CD4-positive, alpha-beta T cell (primary cell): Measurements from ENCODE around the gene MAST3. TPM values are rescaled to one million over a fixed set of nuclear protein-coding genes. Genes with fewer than 3 reads are reported as not detected.

Experiments used
- ATAC-seq: fragments of 200-7000 bp; cut with Tn5 transposase; one replicate; pipeline ENCODE4 v1.10.0; 2022; ENCODE audit warnings: mild to moderate bottlenecking; ENCODE audit not compliant: poor library complexity
- CTCF ChIA-PET: fragments of 350-600 bp; sonication (Branson Sonifier 250); formaldehyde crosslinking; loops from one replicate; lab custom pipeline; 2021; ENCODE audit warnings: antibody characterized with exemption, inconsistent platforms; lab: Charles Lee
- POLR2A ChIA-PET: fragments of 350-600 bp; sonication (Branson Sonifier 250); formaldehyde crosslinking; loops from one replicate; lab custom pipeline; 2021; ENCODE audit warnings: antibody characterized with exemption, inconsistent platforms; lab: Charles Lee
- DNase-seq, 14 experiments: peaks; one replicate each; pipeline ENCODE4 v3.0.0-alpha.2; 2013 to 2020; ENCODE audit warnings: mixed read lengths in 2 of 14
- H3K27ac ChIP-seq, 2 donors: one replicate each; pipeline versions ENCODE4 v1.5.1 to v1.7.0; 2013; ENCODE audit warnings: low read length in 2 of 2, low read depth in 1 of 2, mild to moderate bottlenecking in 1 of 2
- H3K27me3 ChIP-seq, 2 experiments: 1 replicate in 1 of 2; 2 replicates in 1 of 2; pipeline versions ENCODE4 v1.6.1 to v1.7.0; 2013; ENCODE audit warnings: low read length in 2 of 2, control low read depth in 1 of 2, mild to moderate bottlenecking in 1 of 2, moderate library complexity in 1 of 2; ENCODE audit not compliant: insufficient read depth in 2 of 2, control insufficient read depth in 1 of 2
- H3K36me3 ChIP-seq: one replicate; pipeline ENCODE4 v1.6.1; 2013; ENCODE audit warnings: low read length, control low read depth; ENCODE audit not compliant: insufficient read depth
- H3K4me1 ChIP-seq: one replicate; pipeline ENCODE4 v1.6.1; 2013; ENCODE audit warnings: low read length, control low read depth; ENCODE audit not compliant: insufficient read depth
- H3K4me3 ChIP-seq: one replicate; pipeline ENCODE4 v1.5.1; 2013; ENCODE audit warnings: mild to moderate bottlenecking, low read length, moderate library complexity
- H3K9me3 ChIP-seq, 2 experiments: 1 replicate in 1 of 2; 2 replicates in 1 of 2; pipeline versions ENCODE4 v1.6.1 to v1.7.0; 2013; ENCODE audit warnings: low read length in 2 of 2, mild to moderate bottlenecking in 2 of 2, control low read depth in 1 of 2, moderate library complexity in 1 of 2; ENCODE audit not compliant: control insufficient read depth in 1 of 2, insufficient read depth in 1 of 2
- H3K27ac Mint-ChIP-seq: one replicate; pipeline ENCODE4 v1.8.0; 2020; ENCODE audit warnings: mixed read lengths
- H3K27me3 Mint-ChIP-seq: one replicate; pipeline ENCODE4 v1.8.0; 2021; ENCODE audit warnings: mixed read lengths
- H3K36me3 Mint-ChIP-seq: one replicate; pipeline ENCODE4 v1.8.0; 2021; ENCODE audit warnings: low read depth, mixed read lengths
- H3K4me1 Mint-ChIP-seq: one replicate; pipeline ENCODE4 v1.8.0; 2021; ENCODE audit warnings: low read depth, mixed read lengths
- H3K4me3 Mint-ChIP-seq: one replicate; pipeline ENCODE4 v1.8.0; 2020; ENCODE audit warnings: mild to moderate bottlenecking, mixed read lengths
- H3K9me3 Mint-ChIP-seq: one replicate; pipeline ENCODE4 v1.8.0; 2020; ENCODE audit warnings: mixed read lengths
- intact Hi-C, 2 experiments: fragments of 100-400 bp; cut with DNase I in 1 of 2; cut with micrococcal nuclease in 1 of 2; formaldehyde crosslinking; loops; one replicate each; pipeline versions ENCODE4 v1.15.1 to v1.9.0; 2023 to 2025; cut with DNase I, micrococcal nuclease
- total RNA-seq, 174 experiments: library from RNA in 2 of 174; stranded (reverse) in 2 of 174; gene quantifications; one replicate each; pipeline ENCODE4 v1.2.3 and lab custom pipeline; 2021 to 2026
- TF ChIP-seq, protein P1 (sequence below): fragments of 200-600 bp; IDR thresholded peaks from one replicate; pipeline ENCODE4 v1.8.0; 2022; ENCODE audit warnings: antibody characterized with exemption, mild to moderate bottlenecking

Gene MAST3
- total RNA-seq, 2 experiments from 2014 or later, result 16.1 to 16.4 TPM

DNA sequence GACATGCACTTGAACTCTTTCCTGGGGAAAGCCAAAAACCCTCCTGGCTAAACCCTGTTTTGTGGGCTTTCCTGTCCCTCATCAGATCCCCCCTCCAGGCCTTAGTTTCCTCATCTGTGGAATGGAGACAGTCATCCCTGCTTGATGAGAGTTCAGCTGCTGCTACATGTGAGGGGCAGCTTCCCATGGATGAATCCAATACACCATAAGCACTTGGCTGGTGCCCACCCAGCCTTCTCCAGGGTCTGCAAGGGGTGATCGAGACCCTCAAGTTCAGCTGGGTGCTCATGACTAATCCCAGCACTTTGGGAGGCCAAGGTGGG is 32.4 kb upstream of the MAST3 start:
- CTCF ChIA-PET, result no interaction called here
- TF ChIP-seq, protein P1, sequence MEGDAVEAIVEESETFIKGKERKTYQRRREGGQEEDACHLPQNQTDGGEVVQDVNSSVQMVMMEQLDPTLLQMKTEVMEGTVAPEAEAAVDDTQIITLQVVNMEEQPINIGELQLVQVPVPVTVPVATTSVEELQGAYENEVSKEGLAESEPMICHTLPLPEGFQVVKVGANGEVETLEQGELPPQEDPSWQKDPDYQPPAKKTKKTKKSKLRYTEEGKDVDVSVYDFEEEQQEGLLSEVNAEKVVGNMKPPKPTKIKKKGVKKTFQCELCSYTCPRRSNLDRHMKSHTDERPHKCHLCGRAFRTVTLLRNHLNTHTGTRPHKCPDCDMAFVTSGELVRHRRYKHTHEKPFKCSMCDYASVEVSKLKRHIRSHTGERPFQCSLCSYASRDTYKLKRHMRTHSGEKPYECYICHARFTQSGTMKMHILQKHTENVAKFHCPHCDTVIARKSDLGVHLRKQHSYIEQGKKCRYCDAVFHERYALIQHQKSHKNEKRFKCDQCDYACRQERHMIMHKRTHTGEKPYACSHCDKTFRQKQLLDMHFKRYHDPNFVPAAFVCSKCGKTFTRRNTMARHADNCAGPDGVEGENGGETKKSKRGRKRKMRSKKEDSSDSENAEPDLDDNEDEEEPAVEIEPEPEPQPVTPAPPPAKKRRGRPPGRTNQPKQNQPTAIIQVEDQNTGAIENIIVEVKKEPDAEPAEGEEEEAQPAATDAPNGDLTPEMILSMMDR, result no peak
- POLR2A ChIA-PET, result no interaction called here
- H3K27ac Mint-ChIP-seq, result no peak overlapping the region
- no peaks in the 10 kb centered on the region for H3K4me1 ChIP-seq
- no peak for ATAC-seq
- H3K27me3 ChIP-seq, result no peaks in the 10 kb centered on the region
- peaks cover 19% of the 10 kb centered on the region for H3K36me3 Mint-ChIP-seq
- DNase-seq, result no peak
- no peaks in the 10 kb centered on the region for H3K9me3 ChIP-seq
- no peak overlapping the region for H3K4me3 ChIP-seq
- H3K27me3 Mint-ChIP-seq, result no peaks in the 10 kb centered on the region
- H3K36me3 ChIP-seq, result peaks cover 57% of the 10 kb centered on the region
- H3K27ac ChIP-seq, result no peak overlapping the region
- H3K4me1 Mint-ChIP-seq, result no peaks in the 10 kb centered on the region
- intact Hi-C loops, result no loop called here
- H3K9me3 Mint-ChIP-seq, result no peaks in the 10 kb centered on the region
- H3K4me3 Mint-ChIP-seq, result no peak overlapping the region

DNA sequence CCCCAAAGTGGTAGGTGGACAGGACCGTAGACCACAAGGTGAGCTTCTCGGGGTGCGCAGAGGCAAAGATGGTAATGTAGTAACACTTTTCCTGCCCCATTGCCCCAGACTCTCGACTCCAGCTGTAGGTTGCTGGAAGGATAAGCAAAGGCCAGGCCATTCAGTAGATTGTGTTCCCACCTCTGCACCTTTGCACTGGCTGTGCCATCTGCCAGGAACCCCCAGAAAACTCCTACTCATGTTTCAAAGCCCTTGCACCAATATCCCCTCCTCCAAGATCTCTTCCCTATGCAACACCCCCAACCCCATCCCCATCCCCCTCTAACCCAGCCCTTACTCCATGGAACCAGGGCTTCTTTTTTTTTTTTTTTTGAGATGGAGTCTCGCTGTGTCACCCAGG is 29.2 kb upstream of the MAST3 start:
- TF ChIP-seq, protein P1, result no peak
- ChIA-PET CTCF (no interaction called here), POLR2A (interaction anchor here (1.4 kb wide), 1 partner anchor 18 kb away, joined by 5 read pairs; the partner anchor contains the start of gene IL12RB1)
- ATAC-seq (no peak), DNase-seq (no peak)
- Histone ChIP-seq H3K4me1 (peaks cover 5% of the 10 kb centered on the region), H3K27ac (no peak overlapping the region), H3K9me3 (no peaks in the 10 kb centered on the region), H3K4me3 (no peak overlapping the region), H3K27me3 (no peaks in the 10 kb centered on the region), H3K36me3 (peaks cover 56% of the 10 kb centered on the region)
- peaks cover 5% of the 10 kb centered on the region for H3K4me1 Mint-ChIP-seq
- H3K27me3 Mint-ChIP-seq, result no peaks in the 10 kb centered on the region
- no peak overlapping the region for H3K4me3 Mint-ChIP-seq
- intact Hi-C loops, result no loop called here
- H3K27ac Mint-ChIP-seq, result no peak overlapping the region
- H3K36me3 Mint-ChIP-seq, result peaks cover 26% of the 10 kb centered on the region
- no peaks in the 10 kb centered on the region for H3K9me3 Mint-ChIP-seq

DNA sequence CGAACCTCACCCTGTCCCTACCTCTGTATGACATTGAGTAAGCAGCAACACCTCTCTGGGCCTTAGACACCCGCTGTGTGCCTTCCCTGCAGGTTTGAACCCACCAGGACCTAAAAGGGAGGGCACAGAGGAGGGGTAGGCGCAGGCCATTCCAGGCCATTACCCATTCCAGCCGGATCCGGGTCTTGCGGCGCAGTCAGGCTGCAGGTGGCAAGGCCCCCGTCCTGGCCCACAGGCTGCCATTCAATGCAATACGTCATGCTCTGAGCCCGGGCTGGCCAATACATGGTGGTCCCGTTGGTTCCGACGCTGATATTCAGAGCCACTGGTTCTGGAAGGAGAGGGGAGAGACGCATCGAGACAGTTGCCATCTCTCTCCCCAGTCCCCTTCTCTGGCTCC is 28.2 kb upstream of the MAST3 start:
- no peak for DNase-seq
- Mint-ChIP-seq H3K27me3 (no peaks in the 10 kb centered on the region), H3K9me3 (no peaks in the 10 kb centered on the region), H3K36me3 (peaks cover 33% of the 10 kb centered on the region), H3K27ac (no peak overlapping the region), H3K4me3 (no peak overlapping the region), H3K4me1 (peaks cover 9% of the 10 kb centered on the region)
- TF ChIP-seq, protein P1, result no peak
- Histone ChIP-seq H3K36me3 (peaks cover 58% of the 10 kb centered on the region), H3K4me1 (peaks cover 14% of the 10 kb centered on the region), H3K27ac (no peak overlapping the region), H3K9me3 (no peaks in the 10 kb centered on the region), H3K4me3 (no peak overlapping the region), H3K27me3 (no peaks in the 10 kb centered on the region)
- POLR2A ChIA-PET, result no interaction called here
- intact Hi-C loops, result no loop called here
- CTCF ChIA-PET, result no interaction called here
- no peak for ATAC-seq
